B cell (primary cell): ENCODE data around the gene TRIP13.

Experiments
- EZH2 ChIP-seq: IDR thresholded peaks from 2 replicates; pipeline ENCODE4 v1.6.1; 2012; ENCODE audit warnings: borderline replicate concordance, low read depth, mild to moderate bottlenecking, moderate library complexity, low read length; ENCODE audit not compliant: insufficient read depth, poor library complexity, severe bottlenecking
- TF ChIP-seq, protein P1 (sequence below): fragments of 200-600 bp; IDR thresholded peaks from one replicate; pipeline ENCODE4 v1.8.0; 2022; ENCODE audit warnings: antibody characterized with exemption, mild to moderate bottlenecking

GRCh38 chr5:885529-885928 lies 7.2 kb upstream of the TRIP13 start:
- TF ChIP-seq, protein P1, sequence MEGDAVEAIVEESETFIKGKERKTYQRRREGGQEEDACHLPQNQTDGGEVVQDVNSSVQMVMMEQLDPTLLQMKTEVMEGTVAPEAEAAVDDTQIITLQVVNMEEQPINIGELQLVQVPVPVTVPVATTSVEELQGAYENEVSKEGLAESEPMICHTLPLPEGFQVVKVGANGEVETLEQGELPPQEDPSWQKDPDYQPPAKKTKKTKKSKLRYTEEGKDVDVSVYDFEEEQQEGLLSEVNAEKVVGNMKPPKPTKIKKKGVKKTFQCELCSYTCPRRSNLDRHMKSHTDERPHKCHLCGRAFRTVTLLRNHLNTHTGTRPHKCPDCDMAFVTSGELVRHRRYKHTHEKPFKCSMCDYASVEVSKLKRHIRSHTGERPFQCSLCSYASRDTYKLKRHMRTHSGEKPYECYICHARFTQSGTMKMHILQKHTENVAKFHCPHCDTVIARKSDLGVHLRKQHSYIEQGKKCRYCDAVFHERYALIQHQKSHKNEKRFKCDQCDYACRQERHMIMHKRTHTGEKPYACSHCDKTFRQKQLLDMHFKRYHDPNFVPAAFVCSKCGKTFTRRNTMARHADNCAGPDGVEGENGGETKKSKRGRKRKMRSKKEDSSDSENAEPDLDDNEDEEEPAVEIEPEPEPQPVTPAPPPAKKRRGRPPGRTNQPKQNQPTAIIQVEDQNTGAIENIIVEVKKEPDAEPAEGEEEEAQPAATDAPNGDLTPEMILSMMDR: no peak
- TF ChIP-seq EZH2: no peak
